GM10266 (cell line): Measurements from ENCODE around the gene BRI3.

Experiments used
- DNase-seq: peaks from one replicate; pipeline ENCODE4 v3.0.0; 2012; ENCODE audit errors: extremely low spot score
- CTCF ChIP-seq: IDR thresholded peaks from 2 replicates; pipeline ENCODE4 v1.5.1; 2012; ENCODE audit warnings: mild to moderate bottlenecking, low read depth; ENCODE audit not compliant: control insufficient read depth, insufficient read depth; ENCODE audit errors: missing control alignments

BRI3 gene

DNA sequence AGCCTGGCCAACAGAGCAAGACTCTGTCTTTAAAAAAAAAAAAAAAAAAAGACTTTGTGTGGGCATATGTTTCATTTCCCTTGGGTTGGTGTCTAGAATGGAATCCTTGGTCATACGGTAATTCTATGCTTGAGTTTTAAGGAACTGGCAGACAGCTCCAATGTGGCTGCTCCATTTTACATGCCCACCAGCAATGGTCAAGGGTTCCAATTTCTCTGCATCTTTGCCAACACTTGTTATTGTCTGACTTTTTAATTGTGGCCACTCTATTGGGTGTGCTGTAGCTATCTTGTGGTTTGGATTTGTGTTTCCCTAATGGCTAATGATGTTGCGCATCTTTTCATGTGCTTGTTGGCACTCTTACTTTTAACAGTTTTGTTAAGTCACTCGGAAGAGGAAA lies 57.6 kb downstream of the BRI3 start:
- TF ChIP-seq CTCF, result no peak
- DNase-seq, result no peak

DNA sequence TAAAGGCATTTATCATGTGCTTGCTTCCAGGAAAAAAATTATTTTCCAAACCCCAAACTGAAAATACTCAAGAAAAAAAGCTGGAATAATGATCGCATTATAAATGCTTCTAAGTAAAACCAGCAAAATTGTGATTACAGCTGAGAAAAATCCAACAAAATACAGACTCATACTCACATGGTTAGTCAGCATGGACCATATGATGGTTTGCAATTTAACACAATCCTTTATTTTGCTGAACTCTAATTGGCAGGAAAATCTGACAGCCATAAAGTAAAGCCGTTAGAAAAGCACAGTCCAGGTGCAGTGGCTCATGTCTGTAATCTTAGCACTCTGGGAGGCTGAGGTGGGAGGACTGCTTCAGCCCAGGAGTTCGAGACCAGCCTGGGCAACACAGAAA lies 59.6 kb downstream of the BRI3 start:
- TF ChIP-seq CTCF, result no peak
- DNase-seq, result no peak
